ENCODE data around the gene DVL3.
A peak's percentile ranks its signal among the peaks of the same experiment; 100 is the strongest.

Gene DVL3

GRCh38 chr3:184129012-184129411 is 26.2 kb upstream of the DVL3 start:
- no peak overlapping the region for H3K4me3 ChIP-seq (ENCODE audit: low read depth, low read length)
- DNase-seq (ENCODE audit: low read depth), result peak; percentile 54
- TF ChIP-seq, protein P1, sequence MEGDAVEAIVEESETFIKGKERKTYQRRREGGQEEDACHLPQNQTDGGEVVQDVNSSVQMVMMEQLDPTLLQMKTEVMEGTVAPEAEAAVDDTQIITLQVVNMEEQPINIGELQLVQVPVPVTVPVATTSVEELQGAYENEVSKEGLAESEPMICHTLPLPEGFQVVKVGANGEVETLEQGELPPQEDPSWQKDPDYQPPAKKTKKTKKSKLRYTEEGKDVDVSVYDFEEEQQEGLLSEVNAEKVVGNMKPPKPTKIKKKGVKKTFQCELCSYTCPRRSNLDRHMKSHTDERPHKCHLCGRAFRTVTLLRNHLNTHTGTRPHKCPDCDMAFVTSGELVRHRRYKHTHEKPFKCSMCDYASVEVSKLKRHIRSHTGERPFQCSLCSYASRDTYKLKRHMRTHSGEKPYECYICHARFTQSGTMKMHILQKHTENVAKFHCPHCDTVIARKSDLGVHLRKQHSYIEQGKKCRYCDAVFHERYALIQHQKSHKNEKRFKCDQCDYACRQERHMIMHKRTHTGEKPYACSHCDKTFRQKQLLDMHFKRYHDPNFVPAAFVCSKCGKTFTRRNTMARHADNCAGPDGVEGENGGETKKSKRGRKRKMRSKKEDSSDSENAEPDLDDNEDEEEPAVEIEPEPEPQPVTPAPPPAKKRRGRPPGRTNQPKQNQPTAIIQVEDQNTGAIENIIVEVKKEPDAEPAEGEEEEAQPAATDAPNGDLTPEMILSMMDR (IDR thresholded peaks at IDR 0.05; ENCODE audit: low read depth, low read length), result peak; percentile 60
- no peak for TF ChIP-seq MAX (IDR thresholded peaks at IDR 0.05; ENCODE audit: low read depth, low read length)

- no peak overlapping the region for H3K4me3 ChIP-seq (ENCODE audit: low read depth, low read length)
- DNase-seq (ENCODE audit: low read depth), result no peak
- TF ChIP-seq MYC (IDR thresholded peaks at IDR 0.05; ENCODE audit: low read depth, low read length) (no peak), POLR2A (IDR thresholded peaks at IDR 0.05; ENCODE audit: extremely low read depth, insufficient read length) (no peak), MAX (IDR thresholded peaks at IDR 0.05; ENCODE audit: low read depth, low read length) (no peak)
- TF ChIP-seq, protein P1 (IDR thresholded peaks at IDR 0.05; ENCODE audit: low read depth, low read length), result no peak
These were observed 22.2 kb upstream of the DVL3 start for GRCh38 chr3:184132945-184133344.

DNA sequence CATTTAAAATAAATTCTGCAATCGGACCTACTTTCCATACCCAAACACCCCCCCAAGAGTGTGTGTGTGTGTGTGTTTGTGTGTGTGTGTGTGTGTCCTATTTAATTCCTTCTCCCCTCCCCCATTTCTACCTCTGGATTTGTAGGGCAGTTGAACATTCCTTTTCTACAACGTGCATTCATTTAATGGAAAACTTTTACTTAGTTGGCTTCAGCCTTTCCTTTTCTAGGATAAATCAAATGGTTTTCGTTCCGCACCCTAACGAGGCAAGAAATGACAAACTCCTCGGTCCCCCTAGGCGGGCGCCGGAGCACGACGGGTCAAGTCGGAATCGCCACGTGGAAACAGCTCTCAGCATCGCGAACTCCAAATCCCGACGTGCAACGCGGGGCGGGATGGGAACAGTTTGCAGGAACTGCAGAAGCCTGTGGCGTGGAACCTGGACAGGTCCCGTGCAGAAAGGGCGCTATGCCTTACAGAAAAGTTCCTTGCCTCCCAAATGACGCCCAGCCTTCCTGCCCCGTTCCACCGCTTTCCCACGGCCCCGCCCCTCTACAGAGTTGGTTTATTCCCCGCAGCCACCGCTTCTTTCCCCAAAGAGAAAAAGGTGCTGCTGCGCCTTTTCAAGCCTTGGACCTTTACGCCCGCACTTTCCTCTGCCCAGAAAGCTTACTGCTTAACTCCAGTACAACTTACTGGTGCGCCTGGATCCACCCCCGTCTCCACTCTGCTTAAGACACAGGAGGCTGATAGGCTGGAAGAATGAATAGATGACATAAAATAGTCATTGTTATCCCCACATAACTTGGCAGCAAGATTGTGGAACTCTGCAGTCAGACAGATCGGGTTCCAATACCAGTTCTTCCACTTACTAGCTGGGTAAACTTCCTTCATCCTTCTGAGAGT is 21.1 kb upstream of the DVL3 start:
- DNase-seq (ENCODE audit: low read depth), result peak; percentile 91
- TF ChIP-seq, protein P1 (IDR thresholded peaks at IDR 0.05; ENCODE audit: low read depth, low read length), result no peak
- peak; percentile 39 for TF ChIP-seq POLR2A (IDR thresholded peaks at IDR 0.05; ENCODE audit: extremely low read depth, insufficient read length)
- TF ChIP-seq MAX (IDR thresholded peaks at IDR 0.05; ENCODE audit: low read depth, low read length), result peak; percentile 96
- TF ChIP-seq MYC (IDR thresholded peaks at IDR 0.05; ENCODE audit: low read depth, low read length), result peak; percentile 99
- H3K4me3 ChIP-seq (ENCODE audit: low read depth, low read length), result peak overlapping the region; percentile 100

DNA sequence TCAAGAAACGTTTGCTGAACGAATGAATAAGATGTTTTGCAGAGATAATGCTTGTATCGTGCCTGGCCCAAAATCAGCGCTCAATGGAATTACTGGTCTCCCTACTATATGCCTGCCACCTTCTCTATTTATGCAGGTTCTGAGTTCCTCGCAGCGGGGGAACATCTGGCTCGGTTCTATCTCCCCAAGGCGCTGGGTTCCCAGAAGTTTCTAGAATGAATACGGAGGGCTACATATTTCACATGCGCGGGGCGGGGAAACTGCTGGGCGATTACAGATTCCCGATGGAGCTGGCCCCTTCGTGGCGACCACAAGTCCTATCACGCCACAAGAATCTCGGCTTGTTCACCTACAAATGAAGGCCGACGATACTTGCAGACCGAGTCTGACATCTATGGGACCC is 20.4 kb upstream of the DVL3 start:
- TF ChIP-seq MYC (IDR thresholded peaks at IDR 0.05; ENCODE audit: low read depth, low read length) (no peak), POLR2A (IDR thresholded peaks at IDR 0.05; ENCODE audit: extremely low read depth, insufficient read length) (no peak), MAX (IDR thresholded peaks at IDR 0.05; ENCODE audit: low read depth, low read length) (no peak)
- TF ChIP-seq, protein P1 (IDR thresholded peaks at IDR 0.05; ENCODE audit: low read depth, low read length), result no peak
- no peak for DNase-seq (ENCODE audit: low read depth)
- H3K4me3 ChIP-seq (ENCODE audit: low read depth, low read length), result peak overlapping the region; percentile 100

DNA sequence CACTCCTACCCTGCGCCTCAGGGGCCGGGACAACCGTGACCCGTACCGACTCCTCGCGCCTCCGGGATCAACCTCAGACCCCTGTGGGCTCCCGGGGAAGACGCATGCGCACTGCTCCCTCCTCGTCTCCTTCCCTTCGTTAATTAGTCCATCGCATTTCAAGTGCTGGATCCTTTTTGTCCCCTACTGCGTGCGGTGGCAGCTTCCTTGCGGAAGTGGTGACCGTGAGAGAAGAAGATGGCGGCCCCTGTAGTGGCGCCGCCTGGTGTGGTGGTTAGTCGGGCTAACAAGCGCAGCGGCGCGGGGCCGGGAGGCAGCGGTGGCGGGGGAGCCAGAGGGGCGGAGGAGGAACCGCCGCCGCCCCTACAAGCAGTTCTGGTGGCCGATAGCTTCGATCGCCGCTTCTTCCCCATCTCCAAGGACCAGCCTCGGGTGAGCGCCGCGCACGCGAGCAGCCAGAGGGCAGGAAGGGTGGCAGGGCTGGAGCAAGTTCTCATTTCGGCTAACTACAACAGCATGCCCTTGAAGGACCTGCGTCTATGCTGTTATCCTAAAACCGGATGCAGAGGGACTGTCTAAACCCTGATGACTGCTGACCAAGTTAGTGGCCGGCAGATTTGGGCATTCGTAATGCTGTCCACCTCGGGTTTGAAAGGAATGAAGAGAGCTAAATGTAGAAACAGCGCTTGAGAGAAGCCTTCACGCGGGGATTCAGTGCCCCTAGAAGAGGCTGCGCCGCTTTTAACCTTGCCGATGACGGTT is 19.8 kb upstream of the DVL3 start, which contains the start of gene EIF2B5:
Gene EIF2B5, plus strand, starts transcription at position 210 of the 762 bp plus-strand sequence. Its CDS starts 28 bp downstream, at position 238.
- DNase-seq (ENCODE audit: low read depth), result peak; percentile 95
- peak within 1 kb of the TSS; percentile 100 for H3K4me3 ChIP-seq (ENCODE audit: low read depth, low read length)
- TF ChIP-seq POLR2A (IDR thresholded peaks at IDR 0.05; ENCODE audit: extremely low read depth, insufficient read length), result peak; percentile 82
- TF ChIP-seq, protein P1 (IDR thresholded peaks at IDR 0.05; ENCODE audit: low read depth, low read length), result peak; percentile 8
- TF ChIP-seq MYC (IDR thresholded peaks at IDR 0.05; ENCODE audit: low read depth, low read length), result no peak; the same call in 1 of the 2 replicates
- peak; percentile 52 for TF ChIP-seq MAX (IDR thresholded peaks at IDR 0.05; ENCODE audit: low read depth, low read length)
